ENCODE results near the gene ADAMTS14. TPM values are rescaled to one million over a fixed set of nuclear protein-coding genes. Genes with fewer than 3 reads are reported as not detected.

Gene ADAMTS14
- total RNA-seq, 1 experiment from 2014 or later = 0.02 TPM

- no peak for DNase-seq (ENCODE audit: extremely low read depth, low read depth)
These were observed 19.3 kb downstream of the ADAMTS14 start for GRCh38 chr10:70691611-70692010.

GRCh38 chr10:70692043-70692603, 19.8 kb downstream of the ADAMTS14 start:
- no peak for DNase-seq (ENCODE audit: extremely low read depth, low read depth)

DNA sequence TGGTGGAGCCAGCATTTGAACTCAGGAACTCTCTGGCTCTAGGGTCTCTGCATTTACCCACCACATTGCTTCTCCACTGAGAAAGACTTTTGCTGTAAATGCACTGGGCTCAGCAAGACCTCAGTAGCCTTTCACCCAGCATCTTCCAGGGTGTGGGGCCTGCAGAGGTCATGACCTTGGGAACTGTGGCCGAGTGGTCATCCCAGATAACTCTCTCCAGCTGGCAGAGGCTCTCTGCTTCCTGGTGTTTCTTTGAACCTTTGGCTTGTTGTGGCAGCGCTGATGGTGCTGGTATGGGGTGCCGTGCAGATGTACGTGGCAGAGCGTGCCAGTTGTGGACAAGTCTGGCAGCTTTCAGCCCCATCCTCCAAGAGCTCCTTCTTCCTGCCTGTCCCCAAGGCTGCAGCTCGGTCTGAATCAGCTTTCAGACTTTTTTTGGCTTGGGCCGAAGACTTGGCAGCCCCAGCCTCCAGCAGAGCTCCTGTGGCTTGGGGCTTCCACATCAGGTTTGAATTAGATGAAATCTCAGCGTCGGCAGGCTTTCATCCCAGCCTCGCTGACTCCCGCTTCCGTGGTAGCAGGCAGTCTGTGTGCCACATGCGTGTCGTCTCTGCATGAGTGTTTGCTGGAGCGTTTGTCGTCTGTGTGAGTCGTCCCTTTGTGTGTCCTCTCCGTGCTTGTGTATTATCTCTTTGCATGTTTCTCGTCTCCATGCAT, 21.5 kb downstream of the ADAMTS14 start:
- DNase-seq (ENCODE audit: extremely low read depth, low read depth) = no peak

- no peak for DNase-seq (ENCODE audit: extremely low read depth, low read depth)
These were observed 22.3 kb downstream of the ADAMTS14 start for GRCh38 chr10:70694418-70695141.

GRCh38 chr10:70695241-70696030, 23.1 kb downstream of the ADAMTS14 start:
- no peak for DNase-seq (ENCODE audit: extremely low read depth, low read depth)

- DNase-seq (ENCODE audit: extremely low read depth, low read depth) = no peak
These were observed 25.9 kb downstream of the ADAMTS14 start for GRCh38 chr10:70698211-70698610.

GRCh38 chr10:70699063-70699658, 26.9 kb downstream of the ADAMTS14 start:
- DNase-seq (ENCODE audit: extremely low read depth, low read depth) = no peak

GRCh38 chr10:70699659-70700174, 27.4 kb downstream of the ADAMTS14 start:
- no peak for DNase-seq (ENCODE audit: extremely low read depth, low read depth)

DNA sequence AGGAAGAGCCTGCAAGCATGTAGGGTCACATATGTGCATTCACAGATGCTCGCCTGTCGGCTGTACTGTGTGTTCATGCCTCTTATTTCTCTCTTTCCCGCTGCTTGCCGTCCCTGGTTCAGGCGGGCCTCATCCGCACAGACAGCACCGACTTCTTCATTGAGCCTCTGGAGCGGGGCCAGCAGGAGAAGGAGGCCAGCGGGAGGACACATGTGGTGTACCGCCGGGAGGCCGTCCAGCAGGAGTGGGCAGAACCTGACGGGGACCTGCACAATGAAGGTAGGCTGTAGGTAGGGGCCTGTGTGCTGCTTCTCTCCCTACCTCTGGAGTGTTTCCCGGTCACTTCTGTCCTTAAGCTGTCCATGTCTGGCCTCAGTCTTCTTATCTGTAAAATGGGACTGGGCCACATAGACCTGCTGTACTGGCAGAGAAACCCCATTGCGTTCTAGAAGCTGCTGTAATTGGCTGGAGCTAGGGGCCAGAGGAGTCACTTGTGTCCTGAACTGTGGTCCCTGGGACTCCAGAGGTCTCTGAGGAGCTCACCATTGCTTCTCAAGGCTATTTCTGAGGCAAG, 30.0 kb downstream of the ADAMTS14 start:
- no peak for DNase-seq (ENCODE audit: extremely low read depth, low read depth)

- DNase-seq (ENCODE audit: extremely low read depth, low read depth) = no peak
These were observed 31.9 kb downstream of the ADAMTS14 start for GRCh38 chr10:70704211-70704610.

GRCh38 chr10:70705121-70705861, 33.0 kb downstream of the ADAMTS14 start:
- DNase-seq (ENCODE audit: extremely low read depth, low read depth) = no peak

- DNase-seq (ENCODE audit: extremely low read depth, low read depth) = no peak
These were observed 38.9 kb downstream of the ADAMTS14 start for GRCh38 chr10:70711177-70711576.

DNA sequence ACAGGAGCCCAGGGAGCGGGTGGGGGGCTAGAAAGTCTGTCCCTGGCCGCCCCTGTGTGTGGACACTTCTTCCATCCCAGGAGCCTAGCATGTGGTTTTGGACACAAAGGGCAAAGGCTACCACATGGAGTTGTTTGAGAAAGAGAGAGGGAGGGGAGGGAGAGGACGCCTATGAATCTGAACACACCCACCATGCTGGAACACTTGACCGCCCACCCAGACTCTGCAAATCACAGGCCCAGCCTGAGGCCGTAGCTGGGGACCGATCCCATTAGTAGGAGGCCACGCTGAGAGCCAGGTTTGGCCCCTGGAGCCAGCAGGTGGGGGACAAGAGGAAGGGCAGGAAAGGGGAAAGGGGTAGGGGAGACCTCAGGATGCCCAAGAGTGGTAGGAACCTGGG, 39.6 kb downstream of the ADAMTS14 start:
- DNase-seq (ENCODE audit: extremely low read depth, low read depth) = no peak

DNA sequence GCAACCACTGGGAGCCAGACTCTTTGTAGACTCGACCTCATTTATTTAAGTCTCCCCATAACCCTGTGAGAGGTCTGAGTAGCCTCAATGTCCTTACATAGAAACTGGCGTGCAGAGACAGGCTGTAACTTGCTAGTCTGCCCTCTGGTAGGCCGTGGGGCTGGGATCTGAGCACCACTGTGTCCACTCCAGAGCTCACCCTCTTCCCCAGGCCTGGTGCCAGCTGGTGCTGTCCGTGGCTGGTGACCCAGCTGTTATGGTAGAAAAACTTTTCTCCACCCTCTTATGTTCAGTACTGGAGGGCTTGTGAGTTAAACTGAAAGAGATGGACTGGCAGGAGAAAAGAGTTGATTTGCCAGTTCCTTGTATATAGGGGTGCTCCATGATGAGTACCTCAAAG, 41.9 kb downstream of the ADAMTS14 start:
- no peak for DNase-seq (ENCODE audit: extremely low read depth, low read depth)

- no peak for DNase-seq (ENCODE audit: extremely low read depth, low read depth)
These were observed 42.6 kb downstream of the ADAMTS14 start for GRCh38 chr10:70714951-70715350.

DNA sequence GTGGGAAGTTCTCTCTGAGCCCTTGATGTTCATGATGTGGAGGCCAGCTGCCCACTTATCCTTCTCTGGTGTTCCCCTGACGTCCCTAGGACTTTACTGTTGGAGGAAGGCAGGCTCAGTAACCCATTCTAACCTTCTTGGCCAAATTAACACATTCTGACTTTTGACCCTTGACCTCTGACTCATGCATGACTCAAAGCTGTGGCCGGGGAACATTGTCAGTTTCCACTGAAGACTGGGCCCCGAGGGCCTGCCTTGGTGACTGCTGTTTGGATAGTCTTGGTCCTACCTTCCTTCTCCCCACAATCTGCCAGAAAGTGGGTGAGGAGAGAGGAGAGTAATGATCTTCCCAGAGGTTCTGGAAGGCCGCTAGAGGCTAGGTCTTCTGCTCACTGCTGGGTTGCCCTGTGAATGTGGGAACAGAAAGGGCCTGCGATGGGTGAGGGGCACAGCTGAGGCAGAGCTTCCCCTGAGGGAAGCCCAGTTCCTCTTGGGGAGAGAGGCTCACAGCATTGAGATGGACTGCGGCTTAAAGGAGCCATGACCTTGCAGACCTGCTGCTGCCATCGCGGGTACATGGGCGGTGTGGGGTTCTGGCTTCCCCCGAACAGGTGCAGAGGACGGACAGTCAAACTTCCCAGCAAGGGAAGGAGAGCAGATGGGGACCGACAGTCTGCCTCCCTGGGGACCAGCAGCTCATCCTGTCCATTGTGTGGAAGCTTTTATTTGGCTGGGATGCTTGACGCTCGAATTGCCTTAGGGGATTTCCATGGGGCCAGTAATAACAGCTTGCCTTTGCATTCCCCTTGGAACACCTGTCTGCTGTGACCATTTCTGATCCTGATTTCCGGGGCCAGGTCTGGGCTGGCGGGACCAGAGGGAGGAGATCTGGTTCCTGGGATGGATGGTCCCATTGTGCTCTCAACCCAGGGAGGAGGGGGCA, 43.8 kb downstream of the ADAMTS14 start:
- DNase-seq (ENCODE audit: extremely low read depth, low read depth) = peak; percentile 13

DNA sequence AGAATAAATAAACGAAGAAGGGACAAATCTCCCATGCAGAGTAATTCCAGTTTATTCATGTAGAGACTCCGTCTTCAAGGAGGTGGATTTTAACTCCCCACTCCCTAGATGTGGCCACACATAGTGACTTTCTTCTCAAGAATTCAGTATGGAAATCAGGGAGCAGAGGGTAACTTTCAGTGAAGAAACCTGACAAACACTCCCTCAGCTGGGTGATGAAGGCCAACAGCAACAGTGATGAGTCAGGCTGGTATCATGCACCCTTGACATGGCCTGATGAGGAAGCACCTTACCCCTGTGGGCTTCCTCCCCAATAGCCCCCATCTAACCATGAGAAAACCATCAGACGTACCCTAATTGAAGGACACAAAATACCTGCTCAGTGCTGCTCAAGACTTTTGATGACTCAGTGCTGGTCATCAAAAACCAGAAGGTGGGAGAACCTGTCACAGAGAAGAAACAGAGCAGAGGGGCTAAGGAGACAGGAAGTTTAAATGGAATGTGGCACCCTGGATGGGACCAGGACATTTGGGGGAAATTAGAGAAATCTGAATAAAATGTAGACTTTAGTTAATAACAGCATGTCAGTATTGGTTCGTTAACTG, 50.6 kb downstream of the ADAMTS14 start:
- peak; percentile 36 for DNase-seq (ENCODE audit: extremely low read depth, low read depth)

- DNase-seq (ENCODE audit: extremely low read depth, low read depth) = no peak
These were observed 51.5 kb downstream of the ADAMTS14 start for GRCh38 chr10:70723771-70724170.
